Neural progenitor cell (in vitro differentiated cells): Measurements from ENCODE around the gene C8A. TPM values are rescaled to one million over a fixed set of nuclear protein-coding genes. Genes with fewer than 3 reads are reported as not detected.
A peak's percentile ranks its signal among the peaks of the same experiment; 100 is the strongest.

Experiments used
- DNase-seq: peaks from one replicate; pipeline ENCODE4 v3.0.0-alpha.2; 2016; ENCODE audit warnings: low spot score
- H2AFZ ChIP-seq: fragments of 200-600 bp; sonication (generic); replicated peaks from 2 replicates; pipeline ENCODE4 v1.6.1; 2016; ENCODE audit warnings: antibody characterized with exemption
- H3F3A ChIP-seq: fragments of 200-600 bp; sonication (generic); 2 replicates; pipeline ENCODE4 v1.6.1; 2016; ENCODE audit warnings: antibody characterized with exemption, low read depth
- H3K27ac ChIP-seq: fragments of 200-600 bp; sonication (generic); 2 replicates; pipeline ENCODE4 v1.5.1; 2016; ENCODE audit warnings: mild to moderate bottlenecking
- H3K27me3 ChIP-seq: fragments of 200-600 bp; sonication (generic); 2 replicates; pipeline ENCODE4 v1.6.1; 2016; ENCODE audit warnings: mild to moderate bottlenecking, moderate library complexity
- H3K36me3 ChIP-seq: fragments of 200-600 bp; sonication (generic); 2 replicates; pipeline ENCODE4 v1.5.1; 2016
- H3K4me1 ChIP-seq: fragments of 200-600 bp; sonication (generic); 2 replicates; pipeline ENCODE4 v1.6.1; 2016; ENCODE audit warnings: mixed run types
- H3K4me2 ChIP-seq: fragments of 200-600 bp; sonication (generic); 2 replicates; pipeline ENCODE4 v1.6.1; 2016
- H3K4me3 ChIP-seq: fragments of 200-600 bp; sonication (generic); 2 replicates; pipeline ENCODE4 v1.5.1; 2016
- H3K79me2 ChIP-seq: fragments of 200-600 bp; sonication (generic); 2 replicates; pipeline ENCODE4 v1.6.1; 2016; ENCODE audit warnings: low read depth
- H3K9ac ChIP-seq: fragments of 200-600 bp; sonication (generic); 2 replicates; pipeline ENCODE4 v1.6.1; 2016
- H3K9me3 ChIP-seq: fragments of 200-600 bp; sonication (generic); 2 replicates; pipeline ENCODE4 v1.5.1; 2016; ENCODE audit warnings: low read depth
- H4K20me1 ChIP-seq: fragments of 200-600 bp; sonication (generic); 2 replicates; pipeline ENCODE4 v1.6.1; 2016; ENCODE audit warnings: low read depth
- H3K27ac Mint-ChIP-seq: 3 replicates; pipeline ENCODE4 v1.8.0; 2021; ENCODE audit warnings: mixed read lengths
- H3K27me3 Mint-ChIP-seq: 2 replicates; pipeline ENCODE4 v1.8.0; 2022; ENCODE audit warnings: low read depth, mild to moderate bottlenecking, inconsistent platforms, moderate library complexity, mixed read lengths; ENCODE audit not compliant: insufficient read depth
- H3K36me3 Mint-ChIP-seq: 3 replicates; pipeline ENCODE4 v1.8.0; 2021; ENCODE audit warnings: mixed read lengths
- H3K4me1 Mint-ChIP-seq: 3 replicates; pipeline ENCODE4 v1.8.0; 2021; ENCODE audit warnings: mixed read lengths
- H3K4me3 Mint-ChIP-seq: 3 replicates; pipeline ENCODE4 v1.8.0; 2021; ENCODE audit warnings: mild to moderate bottlenecking, moderate library complexity, mixed read lengths
- H3K9me3 Mint-ChIP-seq: 3 replicates; pipeline ENCODE4 v1.8.0; 2020; ENCODE audit warnings: mixed read lengths
- EZH2 ChIP-seq: fragments of 200-600 bp; sonication (generic); IDR thresholded peaks from 2 replicates; pipeline ENCODE4 v1.6.1; 2017; ENCODE audit warnings: antibody characterized with exemption, mild to moderate bottlenecking, moderate library complexity
- EZH2phosphoT487 ChIP-seq: fragments of 200-600 bp; sonication (generic); IDR thresholded peaks from 2 replicates; pipeline ENCODE4 v1.6.1; 2017; ENCODE audit warnings: antibody characterized with exemption
- total RNA-seq: library from RNA; depleted of rRNA; stranded (reverse); fragments of >200 nt; gene quantifications from 2 replicates; pipeline ENCODE4 v1.2.3, GENCODE V29; 2015; ENCODE audit warnings: low replicate concordance
- TF ChIP-seq, protein P1 (sequence below): fragments of 200-600 bp; sonication (generic); IDR thresholded peaks from 2 replicates; pipeline ENCODE4 v1.5.1; 2017; ENCODE audit warnings: antibody characterized with exemption, mild to moderate bottlenecking

C8A gene
- total RNA-seq, 1 donor from 2014 or later = not detected

GRCh38 chr1:56820755-56821461 is 33.7 kb upstream of the C8A start:
- Mint-ChIP-seq H3K27me3 (peaks cover 10% of the 10 kb centered on the region), H3K4me1 (peaks cover 36% of the 10 kb centered on the region), H3K9me3 (peaks cover 3% of the 10 kb centered on the region), H3K36me3 (no peaks in the 10 kb centered on the region), H3K4me3 (no peak overlapping the region), H3K27ac (no peak overlapping the region)
- peaks cover 32% of the 10 kb centered on the region for H3K4me1 ChIP-seq
- no peak overlapping the region for H3K27ac ChIP-seq
- no peak overlapping the region for H3K4me3 ChIP-seq
- H4K20me1 ChIP-seq = no peaks in the 10 kb centered on the region
- no peak overlapping the region for H2AFZ ChIP-seq
- no peaks in the 10 kb centered on the region for H3K9me3 ChIP-seq
- no peaks in the 10 kb centered on the region for H3K36me3 ChIP-seq
- TF ChIP-seq EZH2phosphoT487 = no peak
- TF ChIP-seq, protein P1, sequence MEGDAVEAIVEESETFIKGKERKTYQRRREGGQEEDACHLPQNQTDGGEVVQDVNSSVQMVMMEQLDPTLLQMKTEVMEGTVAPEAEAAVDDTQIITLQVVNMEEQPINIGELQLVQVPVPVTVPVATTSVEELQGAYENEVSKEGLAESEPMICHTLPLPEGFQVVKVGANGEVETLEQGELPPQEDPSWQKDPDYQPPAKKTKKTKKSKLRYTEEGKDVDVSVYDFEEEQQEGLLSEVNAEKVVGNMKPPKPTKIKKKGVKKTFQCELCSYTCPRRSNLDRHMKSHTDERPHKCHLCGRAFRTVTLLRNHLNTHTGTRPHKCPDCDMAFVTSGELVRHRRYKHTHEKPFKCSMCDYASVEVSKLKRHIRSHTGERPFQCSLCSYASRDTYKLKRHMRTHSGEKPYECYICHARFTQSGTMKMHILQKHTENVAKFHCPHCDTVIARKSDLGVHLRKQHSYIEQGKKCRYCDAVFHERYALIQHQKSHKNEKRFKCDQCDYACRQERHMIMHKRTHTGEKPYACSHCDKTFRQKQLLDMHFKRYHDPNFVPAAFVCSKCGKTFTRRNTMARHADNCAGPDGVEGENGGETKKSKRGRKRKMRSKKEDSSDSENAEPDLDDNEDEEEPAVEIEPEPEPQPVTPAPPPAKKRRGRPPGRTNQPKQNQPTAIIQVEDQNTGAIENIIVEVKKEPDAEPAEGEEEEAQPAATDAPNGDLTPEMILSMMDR = peak; percentile 99
- DNase-seq = peak; percentile 90
- peaks cover 19% of the 10 kb centered on the region for H3F3A ChIP-seq
- no peaks in the 10 kb centered on the region for H3K79me2 ChIP-seq
- H3K9ac ChIP-seq = no peak overlapping the region
- H3K4me2 ChIP-seq = no peak overlapping the region
- H3K27me3 ChIP-seq = no peaks in the 10 kb centered on the region

DNA sequence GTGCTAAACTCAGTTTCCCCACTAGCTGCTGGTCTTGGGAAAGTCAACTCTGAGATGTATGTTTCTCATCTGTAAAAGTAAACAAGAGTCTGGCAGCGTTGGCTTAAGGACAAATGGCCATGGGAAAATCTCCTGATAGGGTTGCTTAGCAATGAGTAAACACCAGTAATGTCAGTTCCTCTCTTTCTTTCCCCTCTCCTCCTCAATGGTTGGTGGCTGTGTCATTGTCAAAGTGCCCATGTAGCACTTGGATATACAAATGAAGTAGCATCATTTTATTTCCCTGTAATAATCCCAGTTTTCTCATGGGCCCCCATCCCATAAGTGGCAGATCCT is 33.2 kb upstream of the C8A start:
- no peak overlapping the region for H3K4me3 Mint-ChIP-seq

DNA sequence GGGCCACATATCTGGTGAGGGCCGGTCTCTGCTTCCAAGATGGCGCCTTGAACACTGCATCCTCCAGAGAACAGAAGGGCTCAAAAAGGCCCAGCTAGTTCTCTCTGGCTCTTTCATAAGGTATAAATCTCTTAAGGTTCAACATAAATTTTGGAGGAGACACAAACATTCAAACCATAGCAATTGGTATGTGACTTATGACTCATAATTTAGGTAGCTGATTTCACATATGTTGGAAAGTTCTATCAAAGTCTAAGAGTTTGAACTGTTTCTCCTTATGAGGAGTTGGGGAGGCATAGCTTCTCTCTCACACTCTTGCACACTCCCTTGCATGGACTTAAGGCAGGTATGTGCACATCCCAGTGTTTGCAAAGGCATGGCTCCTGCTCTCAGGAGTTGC is 30.3 kb upstream of the C8A start:
- Mint-ChIP-seq H3K27ac (no peak overlapping the region), H3K9me3 (no peaks in the 10 kb centered on the region), H3K4me1 (peaks cover 21% of the 10 kb centered on the region), H3K36me3 (no peaks in the 10 kb centered on the region), H3K27me3 (peaks cover 8% of the 10 kb centered on the region), H3K4me3 (no peak overlapping the region)
- no peak overlapping the region for H3K27ac ChIP-seq
- no peaks in the 10 kb centered on the region for H3K36me3 ChIP-seq
- H3K4me3 ChIP-seq = no peak overlapping the region
- no peak overlapping the region for H3K4me2 ChIP-seq
- H3K27me3 ChIP-seq = no peaks in the 10 kb centered on the region
- H2AFZ ChIP-seq = no peak overlapping the region
- no peak for DNase-seq
- H3K4me1 ChIP-seq = peaks cover 16% of the 10 kb centered on the region
- H3K79me2 ChIP-seq = no peaks in the 10 kb centered on the region
- peaks cover 15% of the 10 kb centered on the region for H3F3A ChIP-seq
- H3K9ac ChIP-seq = no peak overlapping the region
- TF ChIP-seq EZH2phosphoT487 (no peak), EZH2 (no peak)
- TF ChIP-seq, protein P1 = no peak
- H3K9me3 ChIP-seq = no peaks in the 10 kb centered on the region
- H4K20me1 ChIP-seq = no peaks in the 10 kb centered on the region

More for the DNA sequence above, 33.2 kb upstream of the C8A start:
- Histone ChIP-seq H2AFZ (no peak overlapping the region), H3K4me1 (peaks cover 32% of the 10 kb centered on the region), H3K9ac (no peak overlapping the region), H3K36me3 (no peaks in the 10 kb centered on the region), H3K9me3 (no peaks in the 10 kb centered on the region), H3K4me2 (no peak overlapping the region), H3K79me2 (no peaks in the 10 kb centered on the region), H4K20me1 (no peaks in the 10 kb centered on the region), H3K27ac (no peak overlapping the region), H3K4me3 (no peak overlapping the region), H3K27me3 (no peaks in the 10 kb centered on the region), H3F3A (peaks cover 19% of the 10 kb centered on the region)
- peaks cover 3% of the 10 kb centered on the region for H3K9me3 Mint-ChIP-seq
- no peak for DNase-seq
- peaks cover 12% of the 10 kb centered on the region for H3K27me3 Mint-ChIP-seq
- no peaks in the 10 kb centered on the region for H3K36me3 Mint-ChIP-seq
- H3K27ac Mint-ChIP-seq = no peak overlapping the region
- TF ChIP-seq, protein P1 = no peak
- TF ChIP-seq EZH2phosphoT487 = no peak
- no peak for TF ChIP-seq EZH2
- peaks cover 36% of the 10 kb centered on the region for H3K4me1 Mint-ChIP-seq
